ENCODE data around the gene TBRG1.

- TF ChIP-seq, protein P1, sequence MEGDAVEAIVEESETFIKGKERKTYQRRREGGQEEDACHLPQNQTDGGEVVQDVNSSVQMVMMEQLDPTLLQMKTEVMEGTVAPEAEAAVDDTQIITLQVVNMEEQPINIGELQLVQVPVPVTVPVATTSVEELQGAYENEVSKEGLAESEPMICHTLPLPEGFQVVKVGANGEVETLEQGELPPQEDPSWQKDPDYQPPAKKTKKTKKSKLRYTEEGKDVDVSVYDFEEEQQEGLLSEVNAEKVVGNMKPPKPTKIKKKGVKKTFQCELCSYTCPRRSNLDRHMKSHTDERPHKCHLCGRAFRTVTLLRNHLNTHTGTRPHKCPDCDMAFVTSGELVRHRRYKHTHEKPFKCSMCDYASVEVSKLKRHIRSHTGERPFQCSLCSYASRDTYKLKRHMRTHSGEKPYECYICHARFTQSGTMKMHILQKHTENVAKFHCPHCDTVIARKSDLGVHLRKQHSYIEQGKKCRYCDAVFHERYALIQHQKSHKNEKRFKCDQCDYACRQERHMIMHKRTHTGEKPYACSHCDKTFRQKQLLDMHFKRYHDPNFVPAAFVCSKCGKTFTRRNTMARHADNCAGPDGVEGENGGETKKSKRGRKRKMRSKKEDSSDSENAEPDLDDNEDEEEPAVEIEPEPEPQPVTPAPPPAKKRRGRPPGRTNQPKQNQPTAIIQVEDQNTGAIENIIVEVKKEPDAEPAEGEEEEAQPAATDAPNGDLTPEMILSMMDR (IDR thresholded peaks at IDR 0.05): no peak
- TF ChIP-seq POLR2AphosphoS5 (IDR thresholded peaks at IDR 0.05) (no peak), POLR2A (IDR thresholded peaks at IDR 0.05) (no peak)
These were observed 30.0 kb upstream of the TBRG1 start for GRCh38 chr11:124592627-124593026.
